Effector memory CD4-positive, alpha-beta T cell (primary cell): ENCODE measurements around the gene TTC39A.

Experiments
- DNase-seq, 3 donors: peaks; one replicate each; pipeline ENCODE4 v3.0.0-alpha.2; 2020
- H3K27ac ChIP-seq: 2 replicates; pipeline ENCODE4 v1.7.0; 2013; ENCODE audit warnings: mild to moderate bottlenecking, low read length, moderate library complexity; ENCODE audit not compliant: insufficient read depth, poor library complexity, severe bottlenecking
- H3K27me3 ChIP-seq: replicated peaks from 2 replicates; pipeline ENCODE4 v1.7.0; 2013; ENCODE audit warnings: mild to moderate bottlenecking, low read length; ENCODE audit not compliant: insufficient read depth, control insufficient read depth, poor library complexity, severe bottlenecking
- H3K36me3 ChIP-seq: 2 replicates; pipeline ENCODE4 v1.7.0; 2013; ENCODE audit warnings: mild to moderate bottlenecking, low read length, moderate library complexity; ENCODE audit not compliant: control insufficient read depth, insufficient read depth
- H3K4me1 ChIP-seq: 2 replicates; pipeline ENCODE4 v1.7.0; 2013; ENCODE audit warnings: low read length, mild to moderate bottlenecking; ENCODE audit not compliant: control insufficient read depth, insufficient read depth, poor library complexity, severe bottlenecking
- H3K4me3 ChIP-seq: 2 replicates; pipeline ENCODE4 v1.7.0; 2013; ENCODE audit warnings: low read length, low read depth, mild to moderate bottlenecking; ENCODE audit not compliant: insufficient read depth, poor library complexity, severe bottlenecking
- H3K9me3 ChIP-seq: 2 replicates; pipeline ENCODE4 v1.7.0; 2013; ENCODE audit warnings: mild to moderate bottlenecking, low read length, moderate library complexity; ENCODE audit not compliant: control insufficient read depth
- total RNA-seq, 3 donors: gene quantifications; one replicate each; lab custom pipeline; 2026; lab: John Stamatoyannopoulos, UW

TTC39A gene
- 0 to 0.19 (median 0) reads per million in 3 donors for total RNA-seq

DNA sequence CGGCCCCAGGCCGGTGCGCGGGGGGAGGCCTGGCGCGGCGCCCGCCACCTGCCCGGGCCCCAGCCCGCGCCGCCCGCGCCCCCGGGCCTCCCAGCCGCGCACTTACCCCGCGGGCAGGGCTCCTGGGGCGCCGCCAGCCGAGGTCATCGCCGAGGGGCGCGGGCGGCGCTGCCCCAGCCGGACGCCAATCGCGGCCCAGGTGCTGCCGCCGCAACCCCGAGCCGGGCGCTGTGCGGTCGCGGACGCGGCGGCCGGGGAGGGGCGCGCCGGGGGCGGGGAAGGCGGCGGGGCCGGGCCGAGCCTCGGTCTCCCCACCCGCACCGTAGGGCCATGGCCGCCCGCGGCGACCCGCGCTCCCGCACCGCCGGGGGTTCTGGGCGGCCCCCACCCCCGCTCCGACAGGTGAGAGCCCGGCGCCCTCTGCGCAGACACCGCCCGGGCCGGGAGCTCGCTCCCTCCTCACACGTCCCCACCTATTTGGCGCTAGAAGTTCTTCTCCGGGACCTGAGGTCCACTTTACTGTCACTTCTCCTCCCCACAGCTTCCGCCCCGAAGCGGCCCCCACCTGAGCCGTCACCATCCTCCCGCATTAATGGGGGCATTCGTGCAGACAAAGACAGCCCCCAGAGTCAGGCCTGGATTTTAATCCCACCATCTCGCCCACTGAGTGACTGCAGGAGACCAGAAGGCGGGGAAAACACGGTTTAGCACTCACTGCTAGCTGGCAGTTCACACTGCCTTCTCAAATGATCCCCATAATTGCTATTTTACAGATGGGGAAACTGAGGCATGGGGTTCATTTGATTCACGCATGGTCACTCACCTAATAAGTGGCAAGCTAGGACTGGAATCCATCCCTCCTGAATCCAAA, at the start of gene TTC39A:
TSS of gene TTC39A (minus strand) at position 232 of the 871 bp plus-strand sequence. CDS start at position 147, 85 bp downstream.
- H3K4me1 ChIP-seq: no peaks in the 10 kb centered on the region
- no peak within 1 kb of the TSS for H3K27ac ChIP-seq
- peaks cover 10% of the 10 kb centered on the region for H3K27me3 ChIP-seq
- peak within 1 kb of the TSS; percentile 22 for H3K4me3 ChIP-seq
- H3K36me3 ChIP-seq: no peaks in the 10 kb centered on the region
- no peaks in the 10 kb centered on the region for H3K9me3 ChIP-seq
- DNase-seq: no peak

- H3K36me3 ChIP-seq: peaks cover 6% of the 10 kb centered on the region
- no peak overlapping the region for H3K4me3 ChIP-seq
- H3K27ac ChIP-seq: no peak overlapping the region
- H3K27me3 ChIP-seq: no peaks in the 10 kb centered on the region
- no peaks in the 10 kb centered on the region for H3K9me3 ChIP-seq
- H3K4me1 ChIP-seq: no peaks in the 10 kb centered on the region
- no peak for DNase-seq
These were observed 48.5 kb upstream of the TTC39A start for GRCh38 chr1:51378871-51379270.

- Histone ChIP-seq H3K27me3 (no peaks in the 10 kb centered on the region), H3K27ac (no peak overlapping the region), H3K9me3 (no peaks in the 10 kb centered on the region), H3K4me1 (no peaks in the 10 kb centered on the region), H3K36me3 (peaks cover 23% of the 10 kb centered on the region), H3K4me3 (no peak overlapping the region)
- DNase-seq: no peak
These were observed 43.5 kb upstream of the TTC39A start for GRCh38 chr1:51373898-51374297.

DNA sequence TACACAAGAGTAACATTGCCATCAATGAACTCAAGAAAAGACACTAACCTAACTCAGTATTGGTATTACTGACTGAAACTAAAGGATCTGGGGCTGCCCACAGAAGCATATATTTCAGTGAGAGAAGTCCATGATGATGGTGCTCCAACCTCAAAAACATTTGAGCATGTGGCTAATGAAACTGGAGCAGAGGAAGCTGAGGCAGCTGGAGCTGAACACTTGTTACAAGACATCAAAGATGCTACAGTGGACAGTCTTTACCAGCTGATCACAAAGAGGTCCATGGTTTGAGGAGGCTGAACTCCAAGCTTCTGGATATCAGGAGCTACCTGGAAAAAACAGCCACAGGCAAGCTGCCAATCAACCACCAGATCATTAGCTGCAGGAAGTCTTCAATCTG, 42.2 kb upstream of the TTC39A start:
- H3K27ac ChIP-seq: no peak overlapping the region
- no peaks in the 10 kb centered on the region for H3K27me3 ChIP-seq
- no peak overlapping the region for H3K4me3 ChIP-seq
- DNase-seq: no peak
- H3K36me3 ChIP-seq: peaks cover 25% of the 10 kb centered on the region
- H3K9me3 ChIP-seq: no peaks in the 10 kb centered on the region
- no peaks in the 10 kb centered on the region for H3K4me1 ChIP-seq

DNA sequence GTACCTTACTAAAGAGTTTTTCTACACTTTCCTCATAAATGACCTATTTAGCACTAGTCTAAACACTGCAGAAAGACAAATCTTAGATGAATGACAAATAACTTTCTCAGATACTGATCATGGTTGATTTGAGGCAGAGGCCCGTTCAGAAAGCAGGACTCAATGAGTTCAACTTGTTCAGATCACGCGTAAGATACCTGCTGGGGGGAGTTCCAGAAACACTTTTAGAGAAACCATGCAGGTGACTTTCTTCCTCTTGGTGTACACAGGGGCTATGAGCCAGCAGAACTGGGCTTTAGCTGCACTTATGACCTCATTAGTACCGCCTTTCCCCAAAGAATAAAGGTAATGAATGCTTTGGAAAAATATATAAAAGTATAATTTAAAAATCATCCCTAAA, 38.8 kb upstream of the TTC39A start:
- H3K4me3 ChIP-seq: no peak overlapping the region
- no peak overlapping the region for H3K27ac ChIP-seq
- H3K4me1 ChIP-seq: no peaks in the 10 kb centered on the region
- peaks cover 40% of the 10 kb centered on the region for H3K36me3 ChIP-seq
- DNase-seq: no peak
- H3K9me3 ChIP-seq: no peaks in the 10 kb centered on the region
- no peaks in the 10 kb centered on the region for H3K27me3 ChIP-seq

DNA sequence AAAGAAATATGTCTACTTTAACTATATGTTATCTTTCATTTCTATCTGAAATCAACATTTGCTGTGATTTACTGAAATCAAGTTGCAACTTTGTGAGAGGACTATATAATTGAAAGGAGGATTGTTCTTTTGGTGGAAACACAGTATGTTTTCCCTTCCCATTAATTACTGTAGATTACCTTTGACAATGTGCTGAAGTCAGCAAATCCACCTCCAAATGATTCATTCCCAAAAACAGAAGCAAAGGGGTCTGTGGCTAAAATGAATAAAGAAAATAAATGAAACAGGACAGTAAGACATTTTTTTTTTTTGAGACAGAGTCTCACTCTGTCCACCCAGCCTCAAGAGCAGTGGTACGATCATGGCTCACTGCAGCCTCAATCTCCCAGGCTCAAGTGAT, 35.4 kb upstream of the TTC39A start:
- H3K27ac ChIP-seq: no peak overlapping the region
- H3K4me3 ChIP-seq: no peak overlapping the region
- no peak for DNase-seq
- H3K27me3 ChIP-seq: no peaks in the 10 kb centered on the region
- peaks cover 44% of the 10 kb centered on the region for H3K36me3 ChIP-seq
- H3K4me1 ChIP-seq: no peaks in the 10 kb centered on the region
- no peaks in the 10 kb centered on the region for H3K9me3 ChIP-seq

GRCh38 chr1:51359879-51360278, 29.5 kb upstream of the TTC39A start:
- no peak for DNase-seq
- Histone ChIP-seq H3K27me3 (no peaks in the 10 kb centered on the region), H3K4me3 (no peak overlapping the region), H3K36me3 (peaks cover 52% of the 10 kb centered on the region), H3K9me3 (no peaks in the 10 kb centered on the region), H3K27ac (no peak overlapping the region), H3K4me1 (no peaks in the 10 kb centered on the region)

- peaks cover 29% of the 10 kb centered on the region for H3K36me3 ChIP-seq
- H3K4me1 ChIP-seq: no peaks in the 10 kb centered on the region
- H3K4me3 ChIP-seq: no peak overlapping the region
- H3K9me3 ChIP-seq: no peaks in the 10 kb centered on the region
- DNase-seq: no peak
- H3K27ac ChIP-seq: no peak overlapping the region
- H3K27me3 ChIP-seq: no peaks in the 10 kb centered on the region
These were observed 25.0 kb upstream of the TTC39A start for GRCh38 chr1:51355382-51355781.

DNA sequence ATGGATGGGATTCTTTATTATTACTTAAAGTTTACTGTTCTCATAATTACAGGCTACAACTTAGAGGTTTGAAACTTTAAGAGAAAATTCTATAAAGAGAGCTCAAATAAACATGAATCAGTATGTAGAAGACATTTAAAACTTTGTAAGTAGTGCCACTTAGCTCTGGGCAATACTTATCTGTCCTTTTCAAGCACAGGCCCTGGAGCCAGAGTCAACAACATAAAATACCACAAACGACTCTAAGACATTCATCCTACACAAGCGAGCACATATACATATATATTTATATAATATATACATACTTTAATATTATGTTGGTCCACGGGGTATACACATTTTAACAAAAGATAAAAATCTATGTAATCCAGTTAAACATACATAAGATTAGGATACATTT, 24.1 kb upstream of the TTC39A start:
- peaks cover 29% of the 10 kb centered on the region for H3K36me3 ChIP-seq
- H3K27me3 ChIP-seq: no peaks in the 10 kb centered on the region
- no peak for DNase-seq
- no peaks in the 10 kb centered on the region for H3K9me3 ChIP-seq
- H3K4me3 ChIP-seq: no peak overlapping the region
- H3K27ac ChIP-seq: no peak overlapping the region
- H3K4me1 ChIP-seq: no peaks in the 10 kb centered on the region

DNA sequence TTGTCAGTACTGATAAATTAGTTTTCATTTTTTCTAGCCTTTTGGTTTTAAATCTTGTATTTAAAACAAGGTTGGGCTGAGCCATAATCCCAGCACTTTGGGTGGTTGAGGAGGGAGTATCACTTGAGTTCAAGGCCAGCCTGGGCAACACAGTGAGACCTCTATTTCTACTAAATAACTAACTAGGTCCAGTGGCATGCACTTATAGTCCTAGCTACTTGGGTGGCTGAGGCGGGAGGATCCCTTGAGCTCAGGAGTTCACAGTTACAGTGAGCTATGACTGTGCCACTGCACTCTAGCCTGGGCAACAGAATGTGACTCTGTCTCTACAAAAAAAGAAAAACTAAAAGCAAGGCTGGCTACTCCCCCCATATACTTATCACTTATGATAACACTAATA, 21.5 kb upstream of the TTC39A start:
- H3K9me3 ChIP-seq: no peaks in the 10 kb centered on the region
- peaks cover 20% of the 10 kb centered on the region for H3K36me3 ChIP-seq
- no peak overlapping the region for H3K4me3 ChIP-seq
- no peak for DNase-seq
- no peaks in the 10 kb centered on the region for H3K27me3 ChIP-seq
- H3K27ac ChIP-seq: no peak overlapping the region
- no peaks in the 10 kb centered on the region for H3K4me1 ChIP-seq
